Type B pancreatic cell (in vitro differentiated cells): ENCODE measurements around the gene HSP90AB1. TPM values are rescaled to one million over a fixed set of nuclear protein-coding genes. Genes with fewer than 3 reads are reported as not detected.

Source experiments
- DNase-seq: peaks from one replicate; pipeline ENCODE4 v3.0.0; 2021; ENCODE audit warnings: mixed read lengths; ENCODE audit not compliant: unreplicated experiment; ENCODE audit errors: extremely low spot score
- H3K27ac Mint-ChIP-seq: 2 replicates; pipeline ENCODE4 v1.8.0; 2021; ENCODE audit warnings: mild to moderate bottlenecking, mixed read lengths
- H3K27me3 Mint-ChIP-seq: 2 replicates; pipeline ENCODE4 v1.8.0; 2021; ENCODE audit warnings: mixed read lengths
- H3K36me3 Mint-ChIP-seq: 2 replicates; pipeline ENCODE4 v1.8.0; 2021; ENCODE audit warnings: mixed read lengths
- H3K4me1 Mint-ChIP-seq: one replicate; pipeline ENCODE4 v1.8.0; 2021; ENCODE audit warnings: mixed read lengths; ENCODE audit not compliant: unreplicated experiment
- H3K4me3 Mint-ChIP-seq: 2 replicates; pipeline ENCODE4 v1.8.0; 2021; ENCODE audit warnings: mild to moderate bottlenecking, mixed read lengths
- H3K9me3 Mint-ChIP-seq: 2 replicates; pipeline ENCODE4 v1.8.0; 2021; ENCODE audit warnings: mixed read lengths
- CTCF ChIP-seq: fragments of 200-600 bp; sonication (generic); conservative IDR thresholded peaks from 2 replicates; pipeline ENCODE4 v1.5.0; 2021; ENCODE audit warnings: antibody characterized with exemption, mild to moderate bottlenecking
- total RNA-seq: library from RNA; stranded (reverse); gene quantifications from 2 replicates; pipeline ENCODE4 v1.2.1, GENCODE V29; 2021; ENCODE audit warnings: low replicate concordance

The HSP90AB1 gene
- total RNA-seq, 1 donor from 2014 or later, result 1,082 TPM

GRCh38 chr6:44284867-44285266, 38.0 kb downstream of the HSP90AB1 start:
- H3K27ac Mint-ChIP-seq, result no peak overlapping the region
- no peak overlapping the region for H3K4me3 Mint-ChIP-seq
- DNase-seq, result no peak
- peaks cover 81% of the 10 kb centered on the region for H3K27me3 Mint-ChIP-seq
- H3K4me1 Mint-ChIP-seq, result no peaks in the 10 kb centered on the region
- no peaks in the 10 kb centered on the region for H3K9me3 Mint-ChIP-seq
- TF ChIP-seq CTCF, result no peak
- no peaks in the 10 kb centered on the region for H3K36me3 Mint-ChIP-seq

DNA sequence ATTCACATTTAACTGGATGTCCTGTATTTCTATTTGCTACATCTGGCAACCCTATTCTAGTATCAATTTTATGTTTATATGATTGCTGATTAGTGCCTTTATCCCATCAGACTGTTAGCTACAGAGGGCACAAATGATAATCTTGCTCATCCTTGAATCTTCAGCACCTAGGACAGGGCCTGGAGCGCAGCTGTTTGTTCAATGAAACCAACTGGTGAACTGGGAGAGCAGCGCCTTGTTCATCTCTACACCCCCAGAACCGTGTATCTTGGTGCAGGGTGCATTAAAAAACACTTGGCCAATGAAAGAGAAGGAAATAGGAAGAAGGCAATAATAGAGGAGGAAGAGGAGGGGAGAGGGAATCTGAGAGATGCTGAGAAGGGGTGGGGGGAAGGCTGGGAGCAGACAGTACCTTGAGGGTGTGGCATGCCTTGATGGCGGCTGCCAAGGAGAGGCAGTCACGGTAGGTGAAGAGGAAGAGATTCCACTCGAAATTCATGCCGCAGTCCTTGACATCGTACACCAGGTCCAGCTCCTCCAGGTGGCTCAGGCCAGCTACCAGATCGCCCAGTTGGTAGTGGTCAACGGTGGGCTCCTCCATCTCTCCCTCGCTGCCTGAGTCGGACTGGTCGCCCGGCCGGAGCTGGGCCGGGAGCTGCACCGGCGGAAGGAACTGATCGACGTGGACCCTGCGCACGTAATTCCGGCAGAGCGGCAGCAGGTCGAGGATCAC, 38.8 kb downstream of the HSP90AB1 start:
- Mint-ChIP-seq H3K36me3 (no peaks in the 10 kb centered on the region), H3K9me3 (no peaks in the 10 kb centered on the region), H3K27ac (no peak overlapping the region), H3K4me3 (no peak overlapping the region), H3K4me1 (no peaks in the 10 kb centered on the region), H3K27me3 (peaks cover 80% of the 10 kb centered on the region)
- TF ChIP-seq CTCF, result no peak
- no peak for DNase-seq

DNA sequence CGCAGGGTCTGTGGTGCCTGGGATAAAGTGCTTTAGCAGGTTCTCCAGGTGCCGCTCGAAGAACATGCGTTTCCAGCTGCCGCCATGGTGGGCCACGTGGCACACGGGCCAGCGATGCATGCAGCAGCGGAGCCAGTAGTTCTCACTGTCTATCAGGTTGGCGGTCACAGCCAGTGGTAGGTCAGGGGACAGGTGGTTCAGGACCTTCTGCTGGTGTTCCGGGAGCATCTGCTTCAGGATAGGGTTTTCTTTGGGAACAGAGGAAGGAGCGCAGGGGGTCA, 39.3 kb downstream of the HSP90AB1 start:
- Mint-ChIP-seq H3K4me3 (no peak overlapping the region), H3K27me3 (peaks cover 81% of the 10 kb centered on the region), H3K4me1 (no peaks in the 10 kb centered on the region), H3K9me3 (no peaks in the 10 kb centered on the region), H3K36me3 (no peaks in the 10 kb centered on the region), H3K27ac (no peak overlapping the region)
- TF ChIP-seq CTCF, result no peak
- DNase-seq, result no peak

GRCh38 chr6:44286747-44287146, 39.8 kb downstream of the HSP90AB1 start:
- Mint-ChIP-seq H3K27me3 (peaks cover 86% of the 10 kb centered on the region), H3K27ac (no peak overlapping the region), H3K4me3 (no peak overlapping the region), H3K4me1 (no peaks in the 10 kb centered on the region), H3K36me3 (no peaks in the 10 kb centered on the region), H3K9me3 (no peaks in the 10 kb centered on the region)
- TF ChIP-seq CTCF, result no peak
- DNase-seq, result no peak

DNA sequence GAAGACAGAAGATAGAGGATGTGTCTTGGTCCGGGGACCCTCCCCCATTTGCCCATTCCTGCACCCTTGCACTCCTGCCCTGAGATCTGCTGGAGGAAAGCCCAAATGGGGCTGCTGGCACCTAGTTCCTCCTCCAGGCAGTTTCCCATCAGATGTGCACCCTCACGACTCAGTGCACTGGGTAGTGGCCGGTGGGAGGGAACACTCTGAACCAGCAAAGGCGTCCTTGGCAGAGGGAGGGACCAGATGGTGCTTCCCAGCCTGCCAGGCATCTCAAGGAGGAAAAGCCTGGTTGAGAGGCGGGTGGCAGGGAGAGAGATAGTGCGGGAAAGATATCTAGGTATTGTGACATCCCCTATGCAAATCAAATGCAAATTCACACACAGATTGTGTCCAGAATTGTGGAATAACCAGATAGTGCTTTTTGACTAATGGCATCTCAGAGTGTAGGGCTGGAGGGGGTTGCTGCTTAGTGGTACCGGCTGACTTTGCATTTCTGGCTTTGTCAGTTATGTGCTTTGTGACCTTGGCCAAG, 42.9 kb downstream of the HSP90AB1 start:
- no peak for DNase-seq
- H3K27ac Mint-ChIP-seq, result no peak overlapping the region
- TF ChIP-seq CTCF, result no peak
- no peaks in the 10 kb centered on the region for H3K9me3 Mint-ChIP-seq
- no peak overlapping the region for H3K4me3 Mint-ChIP-seq
- no peaks in the 10 kb centered on the region for H3K4me1 Mint-ChIP-seq
- peaks cover 88% of the 10 kb centered on the region for H3K27me3 Mint-ChIP-seq
- H3K36me3 Mint-ChIP-seq, result no peaks in the 10 kb centered on the region
